ENCODE measurements around the gene F10.

F10 gene

GRCh38 chr13:113113846-113114271, 8.7 kb upstream of the F10 start:
- Mint-ChIP-seq H3K4me3 (no peak overlapping the region), H3K4me1 (no peaks in the 10 kb centered on the region), H3K36me3 (ENCODE audit: low read depth) (no peaks in the 10 kb centered on the region), H3K27me3 (ENCODE audit: low read depth, poor library complexity) (peaks cover 30% of the 10 kb centered on the region), H3K27ac (no peak overlapping the region), H3K9me3 (peaks cover 11% of the 10 kb centered on the region)
- DNase-seq = no peak
- TF ChIP-seq CTCF (IDR thresholded peaks at IDR 0.05) = no peak

- Mint-ChIP-seq H3K36me3 (ENCODE audit: low read depth) (no peaks in the 10 kb centered on the region), H3K4me3 (no peak overlapping the region), H3K4me1 (no peaks in the 10 kb centered on the region), H3K27ac (no peak overlapping the region), H3K9me3 (peaks cover 5% of the 10 kb centered on the region), H3K27me3 (ENCODE audit: low read depth, poor library complexity) (peaks cover 30% of the 10 kb centered on the region)
- DNase-seq = peak; percentile 1
- TF ChIP-seq CTCF (IDR thresholded peaks at IDR 0.05) = no peak
These were observed 7.9 kb upstream of the F10 start for GRCh38 chr13:113114511-113115362.

GRCh38 chr13:113115363-113116205, 7.0 kb upstream of the F10 start:
- no peaks in the 10 kb centered on the region for H3K36me3 Mint-ChIP-seq (ENCODE audit: low read depth)
- no peak overlapping the region for H3K4me3 Mint-ChIP-seq
- no peak for DNase-seq
- H3K4me1 Mint-ChIP-seq = no peaks in the 10 kb centered on the region
- peaks cover 30% of the 10 kb centered on the region for H3K27me3 Mint-ChIP-seq (ENCODE audit: low read depth, poor library complexity)
- H3K27ac Mint-ChIP-seq = no peak overlapping the region
- H3K9me3 Mint-ChIP-seq = peaks cover 5% of the 10 kb centered on the region
- no peak for TF ChIP-seq CTCF (IDR thresholded peaks at IDR 0.05)

- TF ChIP-seq CTCF (IDR thresholded peaks at IDR 0.05) = no peak
- peaks cover 5% of the 10 kb centered on the region for H3K9me3 Mint-ChIP-seq
- DNase-seq = no peak
- no peak overlapping the region for H3K27ac Mint-ChIP-seq
- H3K27me3 Mint-ChIP-seq (ENCODE audit: low read depth, poor library complexity) = peaks cover 23% of the 10 kb centered on the region
- H3K4me1 Mint-ChIP-seq = no peaks in the 10 kb centered on the region
- H3K4me3 Mint-ChIP-seq = no peak overlapping the region
- H3K36me3 Mint-ChIP-seq (ENCODE audit: low read depth) = no peaks in the 10 kb centered on the region
These were observed 6.3 kb upstream of the F10 start for GRCh38 chr13:113116206-113116800.

- H3K27ac Mint-ChIP-seq = no peak overlapping the region
- peaks cover 5% of the 10 kb centered on the region for H3K9me3 Mint-ChIP-seq
- DNase-seq = no peak
- TF ChIP-seq CTCF (IDR thresholded peaks at IDR 0.05) = no peak
- H3K36me3 Mint-ChIP-seq (ENCODE audit: low read depth) = no peaks in the 10 kb centered on the region
- H3K27me3 Mint-ChIP-seq (ENCODE audit: low read depth, poor library complexity) = peaks cover 23% of the 10 kb centered on the region
- H3K4me3 Mint-ChIP-seq = no peak overlapping the region
- H3K4me1 Mint-ChIP-seq = peaks cover 4% of the 10 kb centered on the region
These were observed 5.7 kb upstream of the F10 start for GRCh38 chr13:113116871-113117271.

Data from nephron progenitor cell (in vitro differentiated cells).